Measurements from ENCODE around the gene FLAD1. TPM values are rescaled to one million over a fixed set of nuclear protein-coding genes. Genes with fewer than 3 reads are reported as not detected.

Gene FLAD1
- total and polyA plus RNA-seq, 9 donors, result 16.7 to 21.9 (median 20.3) TPM

DNA sequence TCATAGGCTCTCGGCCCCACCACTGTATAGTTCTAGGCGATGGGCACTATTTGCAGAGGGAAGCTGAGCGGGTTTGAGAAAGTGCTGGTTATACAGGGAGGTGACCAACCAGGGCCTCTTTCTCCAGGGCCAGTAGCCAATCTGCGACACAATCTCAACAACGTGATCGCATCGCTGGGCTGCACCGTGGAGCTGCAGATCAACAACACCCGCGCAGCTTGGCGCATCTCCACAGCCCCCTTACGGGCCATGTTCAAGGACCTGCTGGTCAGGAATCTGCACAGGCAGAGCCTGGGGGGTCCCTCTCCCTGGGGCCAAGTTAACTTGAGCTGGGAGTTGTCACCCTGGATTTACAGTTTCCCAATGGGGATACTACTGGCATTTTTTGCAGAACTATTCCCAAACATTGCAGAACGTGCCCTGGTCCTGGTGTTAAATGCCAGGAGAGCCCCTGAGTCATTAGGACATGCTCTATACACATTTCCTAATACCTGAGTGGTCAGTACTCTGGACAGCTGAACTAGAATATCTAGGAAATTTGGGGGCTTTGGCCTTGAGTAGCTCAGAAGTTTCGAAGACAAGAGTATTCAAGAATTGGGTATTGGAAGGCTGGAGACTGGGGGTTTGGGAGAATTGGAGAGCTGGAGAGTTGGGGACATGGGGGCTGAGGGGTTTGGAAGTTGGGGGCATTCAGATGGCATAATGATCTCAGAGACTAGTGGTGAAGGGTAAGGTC, 57.4 kb downstream of the FLAD1 start:
- no peaks in the 10 kb centered on the region for H3K9me3 ChIP-seq (replicated peaks; ENCODE audit: control insufficient read depth, low read depth, low read length)
- DNase-seq, result no peak
- H3K4me3 ChIP-seq (ENCODE audit: low read length), result no peak overlapping the region
- no peak overlapping the region for H3K27ac ChIP-seq (ENCODE audit: low read length)
- no peaks in the 10 kb centered on the region for H3K36me3 ChIP-seq (ENCODE audit: control insufficient read depth, insufficient read depth, low read length)
- 89% methylated on average over 12 of the region's 14 CpGs for WGBS (ENCODE audit: insufficient coverage)
- H3K4me1 ChIP-seq (ENCODE audit: control insufficient read depth, insufficient read depth, low read length), result peaks cover 5% of the 10 kb centered on the region
- peaks cover 5% of the 10 kb centered on the region for H3K27me3 ChIP-seq (ENCODE audit: control insufficient read depth, insufficient read depth, low read length)

Other genes starting within 250 kb of the FLAD1 start
- 5.1 TPM for gene KCNN3, start 113.1 kb upstream of the FLAD1 start, total RNA-seq
- 1 to 10 TPM; 6.4 to 9.6 (median 8.1) TPM for gene KCNN3, start 113.1 kb upstream of the FLAD1 start, polyA plus RNA-seq (ENCODE audit: insufficient read depth in 1 of 8, insufficient read length in 8 of 8, low replicate concordance in 1 of 8)
- gene PMVK, start 46.6 kb upstream of the FLAD1 start, total RNA-seq, result 10.3 TPM
- 10 to 100 TPM; 31.0 to 38.7 (median 33.9) TPM for gene PMVK, start 46.6 kb upstream of the FLAD1 start, polyA plus RNA-seq (ENCODE audit: insufficient read depth in 1 of 8, insufficient read length in 8 of 8, low replicate concordance in 1 of 8)
- gene PBXIP1, start 27.2 kb upstream of the FLAD1 start, total RNA-seq, result 160 TPM
- 100 to 1,000 TPM; 109 to 161 (median 145) TPM for gene PBXIP1, start 27.2 kb upstream of the FLAD1 start, polyA plus RNA-seq (ENCODE audit: insufficient read depth in 1 of 8, insufficient read length in 8 of 8, low replicate concordance in 1 of 8)
- 17.1 TPM for gene PYGO2, start 21.6 kb upstream of the FLAD1 start, total RNA-seq
- 10 to 100 TPM; 27.1 to 32.1 (median 29.6) TPM for gene PYGO2, start 21.6 kb upstream of the FLAD1 start, polyA plus RNA-seq (ENCODE audit: insufficient read depth in 1 of 8, insufficient read length in 8 of 8, low replicate concordance in 1 of 8)
- gene SHC1, start 12.6 kb upstream of the FLAD1 start, total RNA-seq, result 69.9 TPM
- gene SHC1, start 12.6 kb upstream of the FLAD1 start, polyA plus RNA-seq (ENCODE audit: insufficient read depth in 1 of 8, insufficient read length in 8 of 8, low replicate concordance in 1 of 8), result 100 to 1,000 TPM in 2 of 8 donors, 10 to 100 TPM in 6; 59.3 to 118 (median 91.3) TPM
- 63.8 TPM for gene CKS1B, start 8.7 kb upstream of the FLAD1 start, total RNA-seq
- gene CKS1B, start 8.7 kb upstream of the FLAD1 start, polyA plus RNA-seq (ENCODE audit: insufficient read depth in 1 of 8, insufficient read length in 8 of 8, low replicate concordance in 1 of 8), result 10 to 100 TPM; 57.1 to 84.9 (median 70.4) TPM
- 0.40 TPM for gene LENEP, start 10.2 kb downstream of the FLAD1 start, total RNA-seq
- under 1 TPM in 3 of 8 donors, not detected in 5; 0.24 to 0.39 (median 0.30) TPM for gene LENEP, start 10.2 kb downstream of the FLAD1 start, polyA plus RNA-seq (ENCODE audit: insufficient read depth in 1 of 8, insufficient read length in 8 of 8, low replicate concordance in 1 of 8)
- gene ZBTB7B, start 19.5 kb downstream of the FLAD1 start, total RNA-seq, result 7.6 TPM
- 10 to 100 TPM in 2 of 8 donors, 1 to 10 TPM in 6; 6.6 to 11.3 (median 9.5) TPM for gene ZBTB7B, start 19.5 kb downstream of the FLAD1 start, polyA plus RNA-seq (ENCODE audit: insufficient read depth in 1 of 8, insufficient read length in 8 of 8, low replicate concordance in 1 of 8)
- gene DCST2, start 50.4 kb downstream of the FLAD1 start, total RNA-seq, result 0.49 TPM
- 1 to 10 TPM in 3 of 8 donors, under 1 TPM in 5; 0.58 to 1.6 (median 0.84) TPM for gene DCST2, start 50.4 kb downstream of the FLAD1 start, polyA plus RNA-seq (ENCODE audit: insufficient read depth in 1 of 8, insufficient read length in 8 of 8, low replicate concordance in 1 of 8)
- gene DCST1, start 50.5 kb downstream of the FLAD1 start, total RNA-seq, result not detected
- gene DCST1, start 50.5 kb downstream of the FLAD1 start, polyA plus RNA-seq (ENCODE audit: insufficient read depth in 1 of 8, insufficient read length in 8 of 8, low replicate concordance in 1 of 8), result under 1 TPM; 0.10 to 0.30 (median 0.16) TPM
- gene ADAM15, start 68.0 kb downstream of the FLAD1 start, total RNA-seq, result 41.8 TPM
- gene ADAM15, start 68.0 kb downstream of the FLAD1 start, polyA plus RNA-seq (ENCODE audit: insufficient read depth in 1 of 8, insufficient read length in 8 of 8, low replicate concordance in 1 of 8), result 10 to 100 TPM; 57.9 to 83.2 (median 70.8) TPM
- gene EFNA4, start 80.4 kb downstream of the FLAD1 start, total RNA-seq, result 7.5 TPM
- 1 to 10 TPM; 5.6 to 9.5 (median 6.8) TPM for gene EFNA4, start 80.4 kb downstream of the FLAD1 start, polyA plus RNA-seq (ENCODE audit: insufficient read depth in 1 of 8, insufficient read length in 8 of 8, low replicate concordance in 1 of 8)
- gene EFNA3, start 95.5 kb downstream of the FLAD1 start, total RNA-seq, result 2.1 TPM
- gene EFNA3, start 95.5 kb downstream of the FLAD1 start, polyA plus RNA-seq (ENCODE audit: insufficient read depth in 1 of 8, insufficient read length in 8 of 8, low replicate concordance in 1 of 8), result 1 to 10 TPM; 1.7 to 3.9 (median 2.3) TPM
- 15.3 TPM for gene EFNA1, start 144.5 kb downstream of the FLAD1 start, total RNA-seq
- gene EFNA1, start 144.5 kb downstream of the FLAD1 start, polyA plus RNA-seq (ENCODE audit: insufficient read depth in 1 of 8, insufficient read length in 8 of 8, low replicate concordance in 1 of 8), result 10 to 100 TPM; 18.3 to 37.5 (median 24.9) TPM
- gene SLC50A1, start 152.5 kb downstream of the FLAD1 start, total RNA-seq, result 18.6 TPM
- 10 to 100 TPM; 18.6 to 26.2 (median 21.4) TPM for gene SLC50A1, start 152.5 kb downstream of the FLAD1 start, polyA plus RNA-seq (ENCODE audit: insufficient read depth in 1 of 8, insufficient read length in 8 of 8, low replicate concordance in 1 of 8)
- gene DPM3, start 157.2 kb downstream of the FLAD1 start, total RNA-seq, result 21.1 TPM
- gene DPM3, start 157.2 kb downstream of the FLAD1 start, polyA plus RNA-seq (ENCODE audit: insufficient read depth in 1 of 8, insufficient read length in 8 of 8, low replicate concordance in 1 of 8), result 10 to 100 TPM; 20.1 to 27.9 (median 23.6) TPM
- gene KRTCAP2, start 190.0 kb downstream of the FLAD1 start, total RNA-seq, result 70.4 TPM
- 10 to 100 TPM; 74.7 to 89.5 (median 87.6) TPM for gene KRTCAP2, start 190.0 kb downstream of the FLAD1 start, polyA plus RNA-seq (ENCODE audit: insufficient read depth in 1 of 8, insufficient read length in 8 of 8, low replicate concordance in 1 of 8)
- 0.22 TPM for gene TRIM46, start 190.5 kb downstream of the FLAD1 start, total RNA-seq
- gene TRIM46, start 190.5 kb downstream of the FLAD1 start, polyA plus RNA-seq (ENCODE audit: insufficient read depth in 1 of 8, insufficient read length in 8 of 8, low replicate concordance in 1 of 8), result under 1 TPM; 0.29 to 0.81 (median 0.57) TPM
- 85.5 TPM for gene THBS3, start 224.6 kb downstream of the FLAD1 start, total RNA-seq
- gene THBS3, start 224.6 kb downstream of the FLAD1 start, polyA plus RNA-seq (ENCODE audit: insufficient read depth in 1 of 8, insufficient read length in 8 of 8, low replicate concordance in 1 of 8), result 10 to 100 TPM; 62.8 to 83.2 (median 70.4) TPM
- 19.7 TPM for gene MTX1, start 225.4 kb downstream of the FLAD1 start, total RNA-seq
- gene MTX1, start 225.4 kb downstream of the FLAD1 start, polyA plus RNA-seq (ENCODE audit: insufficient read depth in 1 of 8, insufficient read length in 8 of 8, low replicate concordance in 1 of 8), result 10 to 100 TPM; 19.6 to 24.5 (median 21.8) TPM